Keratinocyte (primary cell): ENCODE measurements around the gene TGFBI. TPM values are rescaled to one million over a fixed set of nuclear protein-coding genes. Genes with fewer than 3 reads are reported as not detected.

Source experiments
- DNase-seq: peaks from one replicate; pipeline ENCODE4 v3.0.0-alpha.2; 2011; ENCODE audit warnings: low read depth, missing footprints, low spot score
- FAIRE-seq: peaks from 2 replicates; lab custom pipeline; 2011; peaks lifted over from hg19 to GRCh38; lab: Jason Lieb, UNC
- H2AFZ ChIP-seq: 2 replicates; pipeline ENCODE4 v1.6.0; 2012; ENCODE audit warnings: low read length, control low read depth, inconsistent platforms; ENCODE audit not compliant: control insufficient read depth
- H3K27ac ChIP-seq: 2 replicates; pipeline ENCODE4 v1.5.1; 2011; ENCODE audit warnings: low read length; ENCODE audit not compliant: control insufficient read depth, insufficient read depth
- H3K27me3 ChIP-seq: 3 replicates; pipeline ENCODE4 v1.6.0; 2011; ENCODE audit warnings: low read length; ENCODE audit not compliant: control insufficient read depth, insufficient read depth; ENCODE audit errors: extremely low read depth
- H3K36me3 ChIP-seq, 2 experiments: 2 replicates in 1 of 2; 3 replicates in 1 of 2; pipeline ENCODE4 v1.5.1; 2011; ENCODE audit warnings: low read length in 2 of 2, mild to moderate bottlenecking in 1 of 2; ENCODE audit not compliant: control insufficient read depth in 2 of 2, insufficient read depth in 2 of 2; ENCODE audit errors: extremely low read depth in 1 of 2
- H3K4me1 ChIP-seq: 3 replicates; pipeline ENCODE4 v1.5.1; 2011; ENCODE audit warnings: low read length; ENCODE audit not compliant: control insufficient read depth, insufficient read depth; ENCODE audit errors: extremely low read depth
- H3K4me2 ChIP-seq: 3 replicates; pipeline ENCODE4 v1.6.0; 2011; ENCODE audit warnings: low read depth, low read length; ENCODE audit not compliant: control insufficient read depth, insufficient read depth; ENCODE audit errors: extremely low read depth
- H3K4me3 ChIP-seq, 3 experiments: fragments of 200-600 bp in 1 of 3; sonication (generic) in 1 of 3; 2 replicates in 2 of 3; 3 replicates in 1 of 3; pipeline ENCODE4 v1.5.1; 2011 to 2016; ENCODE audit warnings: low read length in 3 of 3, mild to moderate bottlenecking in 3 of 3, control low read depth in 2 of 3, inconsistent platforms in 1 of 3, low read depth in 1 of 3, mixed read lengths in 1 of 3, mixed run types in 1 of 3, moderate library complexity in 1 of 3; ENCODE audit not compliant: control insufficient read depth in 2 of 3, insufficient read depth in 2 of 3; ENCODE audit errors: extremely low read depth in 1 of 3
- H3K79me2 ChIP-seq: 2 replicates; pipeline ENCODE4 v1.6.0; 2012; ENCODE audit warnings: low read length; ENCODE audit not compliant: control insufficient read depth, insufficient read depth
- H3K9ac ChIP-seq: 3 replicates; pipeline ENCODE4 v1.6.0; 2011; ENCODE audit warnings: low read length; ENCODE audit not compliant: control insufficient read depth, insufficient read depth; ENCODE audit errors: extremely low read depth
- H3K9me1 ChIP-seq: 3 replicates; pipeline ENCODE4 v1.6.0; 2011; ENCODE audit warnings: low read length; ENCODE audit not compliant: control insufficient read depth, insufficient read depth; ENCODE audit errors: extremely low read depth
- H3K9me3 ChIP-seq: 2 replicates; pipeline ENCODE4 v1.5.1; 2012; ENCODE audit warnings: low read depth, low read length; ENCODE audit not compliant: control insufficient read depth
- H4K20me1 ChIP-seq: 3 replicates; pipeline ENCODE4 v1.6.0; 2011; ENCODE audit warnings: low read length; ENCODE audit not compliant: control insufficient read depth, insufficient read depth; ENCODE audit errors: extremely low read depth
- EZH2 ChIP-seq: IDR thresholded peaks from one replicate; pipeline ENCODE4 v1.6.1; 2012; ENCODE audit warnings: inconsistent platforms, mild to moderate bottlenecking, low read length, moderate library complexity
- dilution Hi-C: fragments of 300-500 bp; cut with MboI; formaldehyde crosslinking; loops from one replicate; pipeline ENCODE4 v1.7.0; 2020; ENCODE audit warnings: low sequenced_read_pairs; ENCODE audit not compliant: extremely low pct_ligation_motif_present
- polyA plus RNA-seq, 5 experiments: library from polyadenylated mRNA; depleted of rRNA in 3 of 5; stranded (reverse) in 3 of 5; stranded (forward) in 1 of 5; unstranded in 1 of 5; fragments of >200 nt; gene quantifications; 1 replicate in 1 of 5; 2 replicates in 3 of 5; 3 replicates in 1 of 5; pipeline versions ENCODE4 v1.2.1 to v1.2.3, GENCODE V29; 2011 to 2012; ENCODE audit warnings: missing spikeins in 2 of 5, low read depth in 1 of 5, low replicate concordance in 1 of 5
- TF ChIP-seq, protein P1 (sequence below), 3 experiments: IDR thresholded peaks in 1 of 3; conservative IDR thresholded peaks in 1 of 3; optimal IDR thresholded peaks in 1 of 3; 2 replicates in 2 of 3; 3 replicates in 1 of 3; pipeline versions ENCODE3 to v1.5.1; 2011; ENCODE audit warnings: low read length in 3 of 3, mild to moderate bottlenecking in 3 of 3, moderate library complexity in 2 of 3, control low read depth in 1 of 3, inconsistent platforms in 1 of 3; ENCODE audit not compliant: insufficient read depth in 2 of 3; ENCODE audit errors: extremely low read depth in 1 of 3

TGFBI gene
- polyA plus RNA-seq, 1 donor (not counting 4 experiments of a cell fraction or from before 2014, with no cell fraction given): 270 TPM

DNA sequence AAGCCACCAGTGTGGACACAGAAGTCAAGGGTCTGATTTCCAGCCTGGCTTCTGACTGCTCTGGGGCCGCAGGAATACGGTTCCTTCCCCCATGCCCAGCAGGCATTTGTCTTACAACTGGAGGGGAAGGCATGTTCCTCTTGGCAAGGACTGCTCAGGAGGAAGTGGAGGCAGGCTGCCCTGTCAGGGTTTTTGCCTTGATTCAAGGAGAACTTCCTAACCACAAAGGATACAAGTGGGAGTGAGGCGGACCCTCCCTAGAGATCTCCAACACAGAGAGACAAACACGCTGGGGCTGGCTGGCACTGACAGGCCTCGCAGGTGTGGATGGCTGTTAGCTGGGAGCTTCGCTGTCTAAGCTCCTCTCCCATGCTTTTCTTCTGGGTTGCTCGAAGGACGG is 19.1 kb downstream of the TGFBI start:
- H3K27me3 ChIP-seq: no peaks in the 10 kb centered on the region
- TF ChIP-seq, protein P1, sequence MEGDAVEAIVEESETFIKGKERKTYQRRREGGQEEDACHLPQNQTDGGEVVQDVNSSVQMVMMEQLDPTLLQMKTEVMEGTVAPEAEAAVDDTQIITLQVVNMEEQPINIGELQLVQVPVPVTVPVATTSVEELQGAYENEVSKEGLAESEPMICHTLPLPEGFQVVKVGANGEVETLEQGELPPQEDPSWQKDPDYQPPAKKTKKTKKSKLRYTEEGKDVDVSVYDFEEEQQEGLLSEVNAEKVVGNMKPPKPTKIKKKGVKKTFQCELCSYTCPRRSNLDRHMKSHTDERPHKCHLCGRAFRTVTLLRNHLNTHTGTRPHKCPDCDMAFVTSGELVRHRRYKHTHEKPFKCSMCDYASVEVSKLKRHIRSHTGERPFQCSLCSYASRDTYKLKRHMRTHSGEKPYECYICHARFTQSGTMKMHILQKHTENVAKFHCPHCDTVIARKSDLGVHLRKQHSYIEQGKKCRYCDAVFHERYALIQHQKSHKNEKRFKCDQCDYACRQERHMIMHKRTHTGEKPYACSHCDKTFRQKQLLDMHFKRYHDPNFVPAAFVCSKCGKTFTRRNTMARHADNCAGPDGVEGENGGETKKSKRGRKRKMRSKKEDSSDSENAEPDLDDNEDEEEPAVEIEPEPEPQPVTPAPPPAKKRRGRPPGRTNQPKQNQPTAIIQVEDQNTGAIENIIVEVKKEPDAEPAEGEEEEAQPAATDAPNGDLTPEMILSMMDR (optimal IDR thresholded peaks at IDR 0.05 in 1 of 3, IDR thresholded peaks at IDR 0.05 in 1 of 3, conservative IDR thresholded peaks at IDR 0.05 in 1 of 3; ENCODE audit: extremely low read depth in 1 of 3, insufficient read depth in 2 of 3, low read length in 3 of 3): no peak
- TF ChIP-seq EZH2: no peak
- no peak overlapping the region for H3K27ac ChIP-seq
- H3K4me3 ChIP-seq: no peak overlapping the region
- dilution Hi-C loops: no loop called here
- H4K20me1 ChIP-seq: no peaks in the 10 kb centered on the region
- FAIRE-seq: no peak
- no peak for DNase-seq
- no peaks in the 10 kb centered on the region for H3K9me1 ChIP-seq
- H3K9ac ChIP-seq: no peak overlapping the region
- H3K9me3 ChIP-seq: no peaks in the 10 kb centered on the region
- no peak overlapping the region for H2AFZ ChIP-seq
- no peaks in the 10 kb centered on the region for H3K79me2 ChIP-seq
- H3K4me1 ChIP-seq: peaks cover 2% of the 10 kb centered on the region
- H3K4me2 ChIP-seq: no peak overlapping the region
- H3K36me3 ChIP-seq: peaks cover 24 to 56% of the 10 kb centered on the region in 2 experiments

DNA sequence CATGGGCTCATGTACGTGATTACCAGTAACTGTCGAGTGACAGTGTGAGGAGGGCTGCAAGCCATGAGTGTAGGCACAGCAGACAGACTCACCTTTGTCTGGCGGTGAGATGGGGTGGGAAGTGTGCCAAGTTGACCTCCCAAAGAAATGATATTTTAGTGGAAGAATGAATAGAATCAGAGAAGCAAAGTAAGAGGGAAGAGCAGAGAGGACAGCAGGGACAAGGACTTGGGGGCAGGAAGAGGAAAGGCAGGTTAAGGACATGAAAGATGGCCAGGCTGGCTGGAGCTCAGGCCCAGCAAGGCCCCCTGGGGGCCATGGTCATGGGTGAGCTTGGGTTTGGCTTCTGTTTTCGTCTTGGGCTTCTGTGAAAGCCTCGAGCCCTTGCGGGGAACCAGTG is 20.2 kb downstream of the TGFBI start:
- Histone ChIP-seq H3K27ac (no peak overlapping the region), H3K9ac (no peak overlapping the region)
- dilution Hi-C loops: no loop called here

More for the DNA sequence above, 20.2 kb downstream of the TGFBI start:
- Histone ChIP-seq H3K9me1 (peaks cover 3% of the 10 kb centered on the region), H3K27me3 (no peaks in the 10 kb centered on the region), H3K79me2 (no peaks in the 10 kb centered on the region), H3K36me3 (peaks cover 24 to 54% of the 10 kb centered on the region in 2 experiments), H3K9me3 (no peaks in the 10 kb centered on the region), H4K20me1 (no peaks in the 10 kb centered on the region), H3K4me3 (no peak overlapping the region), H2AFZ (no peak overlapping the region), H3K4me1 (peaks cover 13% of the 10 kb centered on the region), H3K4me2 (no peak overlapping the region)
- DNase-seq (no peak), FAIRE-seq (no peak)
- no peak for TF ChIP-seq EZH2
- TF ChIP-seq, protein P1 (optimal IDR thresholded peaks at IDR 0.05 in 1 of 3, IDR thresholded peaks at IDR 0.05 in 1 of 3, conservative IDR thresholded peaks at IDR 0.05 in 1 of 3; ENCODE audit: extremely low read depth in 1 of 3, insufficient read depth in 2 of 3, low read length in 3 of 3): no peak
